Fibroblast of lung (primary cell): Measurements from ENCODE around the gene PDLIM5.

Experiments used
- CTCF ChIP-seq, 2 donors: IDR thresholded peaks in 1 of 2; conservative IDR thresholded peaks in 1 of 2; 1 replicate in 1 of 2; 2 replicates in 1 of 2; pipeline ENCODE4 v1.5.1; 2011 to 2012; ENCODE audit warnings: low read length in 2 of 2, control low read depth in 1 of 2, inconsistent platforms in 1 of 2, low read depth in 1 of 2, mild to moderate bottlenecking in 1 of 2
- EZH2 ChIP-seq: IDR thresholded peaks from 2 replicates; pipeline ENCODE4 v1.5.1; 2012; ENCODE audit warnings: low read length, control low read depth, mild to moderate bottlenecking; ENCODE audit errors: missing control alignments

- TF ChIP-seq CTCF (conservative IDR thresholded peaks at IDR 0.05 in 1 of 2, IDR thresholded peaks at IDR 0.05 in 1 of 2; ENCODE audit: low read depth in 1 of 2, low read length in 2 of 2) (no peak), EZH2 (no peak)
Observed at GRCh38 chr4:94613248-94613647, 161.5 kb downstream of the PDLIM5 start.
